K562 (cell line): Measurements from ENCODE around the gene FHIT.

Source experiments
- GABPA ChIP-seq: fragments of 200-800 bp; sonication (Bioruptor generic); conservative IDR thresholded peaks from 2 replicates; pipeline ENCODE4 v1.6.1; 2016; ENCODE audit warnings: low read depth, missing genetic modification characterization, missing compliant biosample characterization
- GATA2 ChIP-seq: sonication (generic); formaldehyde crosslinking; IDR thresholded peaks from 2 replicates; pipeline ENCODE4 v1.4.0; 2020; ENCODE audit warnings: mild to moderate bottlenecking, missing genetic modification reagents
- HMGXB4 ChIP-seq: sonication (generic); formaldehyde crosslinking; IDR thresholded peaks from 2 replicates; pipeline ENCODE4 v1.8.1; 2023; ENCODE audit warnings: mild to moderate bottlenecking, missing genetic modification reagents
- KDM1A ChIP-seq, 2 experiments: fragments of 450-650 bp; IDR thresholded peaks; 2 replicates each; pipeline ENCODE4 v1.6.1; 2016; ENCODE audit warnings: mild to moderate bottlenecking in 2 of 2
- NFE2L1 ChIP-seq: fragments of 450-650 bp; IDR thresholded peaks from 2 replicates; pipeline ENCODE4 v1.6.1; 2016; ENCODE audit warnings: missing genetic modification characterization, low read depth, mild to moderate bottlenecking, missing compliant biosample characterization, moderate library complexity, borderline replicate concordance
- PML ChIP-seq: IDR thresholded peaks from 2 replicates; pipeline ENCODE4 v1.6.1; 2012; ENCODE audit warnings: low read length, inconsistent platforms
- POLR2A ChIP-seq: fragments of 450-650 bp; conservative IDR thresholded peaks from 2 replicates; pipeline ENCODE4 v1.6.1; 2016
- POLR2AphosphoS2 ChIP-seq: IDR thresholded peaks from 2 replicates; pipeline ENCODE4 v1.6.1; 2012; ENCODE audit warnings: low read length, improper control_type of control experiment
- SMC3 ChIP-seq: conservative IDR thresholded peaks from 2 replicates; pipeline ENCODE4 v1.6.1; 2011; ENCODE audit warnings: low read depth, low read length, improper control_type of control experiment; ENCODE audit not compliant: insufficient read depth
- ZNF766 ChIP-seq: fragments of 200-800 bp; sonication (Bioruptor generic); conservative IDR thresholded peaks from 2 replicates; pipeline ENCODE4 v1.6.1; 2016; ENCODE audit warnings: missing genetic modification characterization, missing compliant biosample characterization
- TF ChIP-seq, protein P1 (sequence below): conservative IDR thresholded peaks from 2 replicates; pipeline ENCODE4 v1.6.1; 2011; ENCODE audit warnings: low read depth, mild to moderate bottlenecking, low read length; ENCODE audit not compliant: control insufficient read depth
- TF ChIP-seq, protein P2 (sequence below), 2 experiments: fragments of 450-650 bp in 1 of 2; sonication (generic) in 1 of 2; formaldehyde crosslinking; conservative IDR thresholded peaks; 2 replicates each; pipeline versions ENCODE4 v1.4.0 to v1.8.1; 2020 to 2022; ENCODE audit warnings: mild to moderate bottlenecking in 1 of 2, missing genetic modification reagents in 1 of 2
- TF ChIP-seq, protein P3 (sequence below), 2 experiments: fragments of 450-650 bp; IDR thresholded peaks; 2 replicates each; pipeline ENCODE4 v1.6.1; 2016
- TF ChIP-seq, protein P4 (sequence below), 3 experiments: IDR thresholded peaks in 2 of 3; conservative IDR thresholded peaks in 1 of 3; 2 replicates each; pipeline ENCODE4 v1.5.1; 2011 to 2012; ENCODE audit warnings: low read length in 3 of 3, mild to moderate bottlenecking in 3 of 3, control low read depth in 2 of 3, improper control_type of control experiment in 1 of 3, inconsistent platforms in 1 of 3, low read depth in 1 of 3, mixed read lengths in 1 of 3, moderate library complexity in 1 of 3; ENCODE audit not compliant: insufficient read depth in 2 of 3

DNA sequence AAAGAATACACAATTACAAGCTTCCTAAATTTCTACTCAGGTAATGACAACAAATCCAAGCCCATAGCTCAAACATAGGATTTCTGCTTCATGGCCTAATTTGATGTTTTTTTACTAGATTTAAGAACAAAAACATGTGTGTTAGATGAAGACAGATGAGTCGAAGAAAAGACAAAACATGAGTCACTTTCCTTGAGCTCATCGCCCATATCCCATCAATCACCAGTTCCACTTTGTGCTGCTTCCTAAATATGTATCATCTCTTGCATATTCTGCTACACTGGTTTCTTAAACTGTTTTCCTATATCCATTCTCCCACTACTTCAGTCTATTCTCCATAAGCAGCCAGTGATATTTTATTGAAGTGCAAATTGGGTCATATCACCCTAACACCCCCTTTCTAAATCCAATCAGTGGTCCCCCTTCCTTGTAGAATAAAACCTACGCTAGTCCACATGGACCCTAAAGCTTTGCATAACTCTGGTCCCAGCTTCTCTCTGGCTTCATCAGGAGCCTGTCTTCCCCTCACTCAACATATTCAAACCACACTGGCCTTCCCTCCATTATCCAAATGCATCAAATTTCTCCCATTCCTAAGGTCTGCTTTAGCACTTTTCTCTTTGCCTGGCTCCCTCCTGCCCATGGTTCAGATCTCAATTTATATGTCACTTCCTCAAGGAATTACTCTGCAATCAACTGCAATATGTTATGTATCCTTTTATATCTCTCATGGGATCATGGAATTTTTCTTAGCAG is 1033.9 kb downstream of the FHIT start:
- TF ChIP-seq PML (no peak), POLR2AphosphoS2 (no peak), SMC3 (no peak), POLR2A (no peak), GABPA (tag) (no peak), GATA2 (CRISPR knock-in tag) (no peak), HMGXB4 (CRISPR knock-in tag) (no peak), NFE2L1 (tag) (no peak), ZNF766 (CRISPR knock-in tag) (no peak), KDM1A (IDR thresholded peaks at IDR 0.05) (no peak)
- TF ChIP-seq, protein P1, sequence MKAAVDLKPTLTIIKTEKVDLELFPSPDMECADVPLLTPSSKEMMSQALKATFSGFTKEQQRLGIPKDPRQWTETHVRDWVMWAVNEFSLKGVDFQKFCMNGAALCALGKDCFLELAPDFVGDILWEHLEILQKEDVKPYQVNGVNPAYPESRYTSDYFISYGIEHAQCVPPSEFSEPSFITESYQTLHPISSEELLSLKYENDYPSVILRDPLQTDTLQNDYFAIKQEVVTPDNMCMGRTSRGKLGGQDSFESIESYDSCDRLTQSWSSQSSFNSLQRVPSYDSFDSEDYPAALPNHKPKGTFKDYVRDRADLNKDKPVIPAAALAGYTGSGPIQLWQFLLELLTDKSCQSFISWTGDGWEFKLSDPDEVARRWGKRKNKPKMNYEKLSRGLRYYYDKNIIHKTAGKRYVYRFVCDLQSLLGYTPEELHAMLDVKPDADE = no peak
- TF ChIP-seq, protein P2, sequence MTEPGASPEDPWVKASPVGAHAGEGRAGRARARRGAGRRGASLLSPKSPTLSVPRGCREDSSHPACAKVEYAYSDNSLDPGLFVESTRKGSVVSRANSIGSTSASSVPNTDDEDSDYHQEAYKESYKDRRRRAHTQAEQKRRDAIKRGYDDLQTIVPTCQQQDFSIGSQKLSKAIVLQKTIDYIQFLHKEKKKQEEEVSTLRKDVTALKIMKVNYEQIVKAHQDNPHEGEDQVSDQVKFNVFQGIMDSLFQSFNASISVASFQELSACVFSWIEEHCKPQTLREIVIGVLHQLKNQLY (CRISPR knock-in tag; conservative IDR thresholded peaks at IDR 0.05) = no peak
- TF ChIP-seq, protein P3, sequence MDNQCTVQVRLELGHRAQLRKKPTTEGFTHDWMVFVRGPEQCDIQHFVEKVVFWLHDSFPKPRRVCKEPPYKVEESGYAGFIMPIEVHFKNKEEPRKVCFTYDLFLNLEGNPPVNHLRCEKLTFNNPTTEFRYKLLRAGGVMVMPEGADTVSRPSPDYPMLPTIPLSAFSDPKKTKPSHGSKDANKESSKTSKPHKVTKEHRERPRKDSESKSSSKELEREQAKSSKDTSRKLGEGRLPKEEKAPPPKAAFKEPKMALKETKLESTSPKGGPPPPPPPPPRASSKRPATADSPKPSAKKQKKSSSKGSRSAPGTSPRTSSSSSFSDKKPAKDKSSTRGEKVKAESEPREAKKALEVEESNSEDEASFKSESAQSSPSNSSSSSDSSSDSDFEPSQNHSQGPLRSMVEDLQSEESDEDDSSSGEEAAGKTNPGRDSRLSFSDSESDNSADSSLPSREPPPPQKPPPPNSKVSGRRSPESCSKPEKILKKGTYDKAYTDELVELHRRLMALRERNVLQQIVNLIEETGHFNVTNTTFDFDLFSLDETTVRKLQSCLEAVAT (IDR thresholded peaks at IDR 0.05) = no peak
- TF ChIP-seq, protein P4, sequence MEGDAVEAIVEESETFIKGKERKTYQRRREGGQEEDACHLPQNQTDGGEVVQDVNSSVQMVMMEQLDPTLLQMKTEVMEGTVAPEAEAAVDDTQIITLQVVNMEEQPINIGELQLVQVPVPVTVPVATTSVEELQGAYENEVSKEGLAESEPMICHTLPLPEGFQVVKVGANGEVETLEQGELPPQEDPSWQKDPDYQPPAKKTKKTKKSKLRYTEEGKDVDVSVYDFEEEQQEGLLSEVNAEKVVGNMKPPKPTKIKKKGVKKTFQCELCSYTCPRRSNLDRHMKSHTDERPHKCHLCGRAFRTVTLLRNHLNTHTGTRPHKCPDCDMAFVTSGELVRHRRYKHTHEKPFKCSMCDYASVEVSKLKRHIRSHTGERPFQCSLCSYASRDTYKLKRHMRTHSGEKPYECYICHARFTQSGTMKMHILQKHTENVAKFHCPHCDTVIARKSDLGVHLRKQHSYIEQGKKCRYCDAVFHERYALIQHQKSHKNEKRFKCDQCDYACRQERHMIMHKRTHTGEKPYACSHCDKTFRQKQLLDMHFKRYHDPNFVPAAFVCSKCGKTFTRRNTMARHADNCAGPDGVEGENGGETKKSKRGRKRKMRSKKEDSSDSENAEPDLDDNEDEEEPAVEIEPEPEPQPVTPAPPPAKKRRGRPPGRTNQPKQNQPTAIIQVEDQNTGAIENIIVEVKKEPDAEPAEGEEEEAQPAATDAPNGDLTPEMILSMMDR (IDR thresholded peaks at IDR 0.05 in 2 of 3, conservative IDR thresholded peaks at IDR 0.05 in 1 of 3; ENCODE audit: insufficient read depth in 2 of 3, low read depth in 1 of 3, low read length in 3 of 3) = no peak
